ENCODE data around the gene C21orf58.

C21orf58 gene

GRCh38 chr21:46326110-46326703 lies 2.5 kb upstream of the C21orf58 start:
- DNase-seq (ENCODE audit: low spot score), result no peak
- CTCF ChIA-PET, result interaction anchor here (0.6 to 0.9 kb wide), 5 partner anchors 9 to 81 kb away, joined by 3 to 5 read pairs (median 3); no protein-coding TSS in a partner anchor
- POLR2A ChIA-PET (ENCODE audit: low non-redundant PET), result no interaction called here
- TF ChIP-seq, protein P1, sequence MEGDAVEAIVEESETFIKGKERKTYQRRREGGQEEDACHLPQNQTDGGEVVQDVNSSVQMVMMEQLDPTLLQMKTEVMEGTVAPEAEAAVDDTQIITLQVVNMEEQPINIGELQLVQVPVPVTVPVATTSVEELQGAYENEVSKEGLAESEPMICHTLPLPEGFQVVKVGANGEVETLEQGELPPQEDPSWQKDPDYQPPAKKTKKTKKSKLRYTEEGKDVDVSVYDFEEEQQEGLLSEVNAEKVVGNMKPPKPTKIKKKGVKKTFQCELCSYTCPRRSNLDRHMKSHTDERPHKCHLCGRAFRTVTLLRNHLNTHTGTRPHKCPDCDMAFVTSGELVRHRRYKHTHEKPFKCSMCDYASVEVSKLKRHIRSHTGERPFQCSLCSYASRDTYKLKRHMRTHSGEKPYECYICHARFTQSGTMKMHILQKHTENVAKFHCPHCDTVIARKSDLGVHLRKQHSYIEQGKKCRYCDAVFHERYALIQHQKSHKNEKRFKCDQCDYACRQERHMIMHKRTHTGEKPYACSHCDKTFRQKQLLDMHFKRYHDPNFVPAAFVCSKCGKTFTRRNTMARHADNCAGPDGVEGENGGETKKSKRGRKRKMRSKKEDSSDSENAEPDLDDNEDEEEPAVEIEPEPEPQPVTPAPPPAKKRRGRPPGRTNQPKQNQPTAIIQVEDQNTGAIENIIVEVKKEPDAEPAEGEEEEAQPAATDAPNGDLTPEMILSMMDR (conservative IDR thresholded peaks at IDR 0.05; ENCODE audit: low read depth), result no peak; the same call in 1 of the 2 replicates
- peak overlapping the region; percentile 45 for H3K27ac ChIP-seq

- ChIA-PET CTCF (interaction anchor here (0.6 to 0.9 kb wide), 4 partner anchors 10 to 80 kb away, joined by 3 to 5 read pairs (median 3); no protein-coding TSS in a partner anchor), POLR2A (ENCODE audit: low non-redundant PET) (interaction anchor here (0.6 kb wide), 1 partner anchor 151 kb away, joined by 4 read pairs; no protein-coding TSS in a partner anchor)
- TF ChIP-seq, protein P1 (conservative IDR thresholded peaks at IDR 0.05; ENCODE audit: low read depth), result no peak
- H3K27ac ChIP-seq, result peak overlapping the region; percentile 98
- DNase-seq (ENCODE audit: low spot score), result peak; percentile 58
Measured at GRCh38 chr21:46325073-46325912, 1.6 kb upstream of the C21orf58 start.

DNA sequence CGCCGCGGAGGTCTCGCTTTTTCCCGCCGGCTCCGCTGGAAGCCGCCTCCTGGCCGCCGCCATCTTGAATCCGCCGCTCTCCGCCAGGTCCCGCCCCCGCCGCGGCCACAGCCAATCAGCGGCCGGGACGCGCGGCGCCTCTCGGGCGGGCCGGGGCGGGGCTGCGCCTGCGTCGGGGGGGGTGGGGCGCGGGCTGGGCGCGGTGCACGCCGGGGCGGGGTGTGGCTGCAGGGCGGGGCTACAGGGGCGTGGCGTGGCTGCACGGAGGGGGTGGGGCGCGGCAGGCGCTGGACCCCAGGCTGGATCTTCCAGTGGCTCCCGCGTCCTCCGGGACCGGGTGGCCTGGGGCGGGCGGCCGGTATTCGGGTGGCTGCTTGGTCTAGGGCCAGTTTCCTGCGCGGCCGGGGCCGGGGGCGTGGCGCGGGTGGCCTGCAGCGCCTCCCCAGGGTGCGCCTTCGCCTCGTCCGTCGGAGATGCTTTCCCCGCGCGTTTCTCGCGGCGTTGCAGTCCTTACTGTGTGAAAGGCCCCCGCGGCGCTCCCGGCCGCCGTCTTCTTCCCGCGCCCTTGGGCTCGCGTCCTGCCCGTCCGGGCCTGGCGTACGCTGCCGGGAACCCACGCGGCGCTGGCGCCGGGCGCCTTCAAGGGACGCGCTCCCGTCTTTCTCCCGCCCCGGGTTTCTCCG lies 861 bp upstream of the C21orf58 start:
- peak overlapping the region; percentile 98 for H3K27ac ChIP-seq
- TF ChIP-seq, protein P1 (conservative IDR thresholded peaks at IDR 0.05; ENCODE audit: low read depth), result no peak
- DNase-seq (ENCODE audit: low spot score), result peak; percentile 93
- ChIA-PET CTCF (no interaction called here), POLR2A (ENCODE audit: low non-redundant PET) (interaction anchor here (0.5 to 0.6 kb wide), 2 partner anchors 135 to 151 kb away, joined by 4 read pairs; no protein-coding TSS in a partner anchor)

DNA sequence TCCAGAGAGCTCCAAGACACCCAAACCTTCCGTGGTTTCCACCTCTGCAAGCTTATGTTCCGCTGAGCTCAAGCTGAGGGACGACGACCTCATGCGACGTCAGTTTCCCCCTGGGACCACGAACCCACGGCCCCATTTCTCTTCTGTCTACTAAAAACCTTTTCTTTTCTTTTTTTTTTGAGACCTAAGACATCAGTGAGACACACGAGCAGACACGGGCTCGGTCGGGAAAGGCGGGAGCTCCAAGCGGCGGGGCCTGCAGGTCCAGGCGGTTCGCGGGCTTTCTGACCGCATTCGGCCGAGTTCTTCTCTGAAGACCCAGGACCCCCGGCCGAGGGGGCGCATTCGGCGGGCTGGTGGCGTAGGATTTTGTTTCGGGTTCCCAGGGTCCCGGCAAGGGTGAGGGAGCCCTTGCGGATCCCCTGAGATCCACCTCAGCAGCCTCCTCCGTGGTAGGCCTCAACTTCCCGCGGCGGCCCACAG lies 402 bp downstream of the C21orf58 start:
- DNase-seq (ENCODE audit: low spot score), result no peak
- ChIA-PET POLR2A (ENCODE audit: low non-redundant PET) (no interaction called here), CTCF (interaction anchor here (0.6 kb wide), 1 partner anchor 37 kb away, joined by 3 read pairs; the partner anchor contains the start of gene YBEY)
- peak overlapping the region; percentile 98 for H3K27ac ChIP-seq
- TF ChIP-seq, protein P1 (conservative IDR thresholded peaks at IDR 0.05; ENCODE audit: low read depth), result no peak

DNA sequence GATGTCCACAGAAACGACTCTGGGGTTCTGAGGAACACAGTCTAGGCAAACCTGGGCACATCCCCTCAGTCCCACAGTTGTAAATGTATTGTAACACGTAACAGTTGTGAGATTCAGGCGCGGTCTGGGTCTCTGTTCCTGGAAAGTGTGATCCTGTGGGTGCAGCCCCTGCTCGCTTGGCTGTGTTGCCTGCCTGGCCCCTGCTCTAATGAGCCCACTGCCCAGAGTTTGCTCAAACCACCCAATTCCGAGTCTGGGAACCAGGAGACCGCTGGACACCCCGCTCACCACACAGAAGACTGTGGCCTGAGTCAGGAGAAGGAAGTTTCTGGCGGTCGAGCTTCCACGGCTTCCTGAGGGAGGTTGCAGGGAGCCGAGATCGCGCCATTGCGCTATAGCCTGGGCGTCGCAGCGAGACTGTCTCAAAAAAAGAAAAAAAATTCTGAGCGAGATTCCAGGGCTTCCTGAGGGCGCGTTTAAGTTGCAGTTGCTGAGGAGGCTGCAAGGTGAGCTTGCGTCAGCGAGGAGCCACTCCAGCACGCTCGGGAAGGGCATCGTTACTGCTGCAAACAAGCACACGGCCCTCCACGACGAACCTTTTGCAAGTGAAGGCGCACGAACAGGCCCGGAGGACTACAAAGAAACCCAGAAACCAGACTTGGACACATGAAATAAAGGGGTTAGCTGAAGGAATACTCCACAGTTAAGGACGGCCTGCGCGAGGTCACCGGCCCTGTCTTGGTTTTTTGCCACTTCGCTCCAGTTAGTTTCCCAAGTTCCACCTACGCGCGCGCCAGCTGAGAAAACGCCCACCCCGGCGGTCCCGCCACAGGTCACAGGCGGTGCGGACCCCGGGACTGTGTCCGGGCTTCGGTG lies 1.1 kb downstream of the C21orf58 start:
- no peak for DNase-seq (ENCODE audit: low spot score)
- H3K27ac ChIP-seq, result peak overlapping the region; percentile 98
- TF ChIP-seq, protein P1 (conservative IDR thresholded peaks at IDR 0.05; ENCODE audit: low read depth), result no peak
- POLR2A ChIA-PET (ENCODE audit: low non-redundant PET), result no interaction called here
- CTCF ChIA-PET, result no interaction called here

All from RWPE1 (cell line).